ENCODE measurements around the gene ALG3. TPM values are rescaled to one million over a fixed set of nuclear protein-coding genes. Genes with fewer than 3 reads are reported as not detected.

The ALG3 gene
- total and polyA plus RNA-seq, 9 of the 15 experiments (the other 6 are each of a cell fraction or from before 2014, with no cell fraction given): 37.5 to 107 (median 80.1) TPM

DNA sequence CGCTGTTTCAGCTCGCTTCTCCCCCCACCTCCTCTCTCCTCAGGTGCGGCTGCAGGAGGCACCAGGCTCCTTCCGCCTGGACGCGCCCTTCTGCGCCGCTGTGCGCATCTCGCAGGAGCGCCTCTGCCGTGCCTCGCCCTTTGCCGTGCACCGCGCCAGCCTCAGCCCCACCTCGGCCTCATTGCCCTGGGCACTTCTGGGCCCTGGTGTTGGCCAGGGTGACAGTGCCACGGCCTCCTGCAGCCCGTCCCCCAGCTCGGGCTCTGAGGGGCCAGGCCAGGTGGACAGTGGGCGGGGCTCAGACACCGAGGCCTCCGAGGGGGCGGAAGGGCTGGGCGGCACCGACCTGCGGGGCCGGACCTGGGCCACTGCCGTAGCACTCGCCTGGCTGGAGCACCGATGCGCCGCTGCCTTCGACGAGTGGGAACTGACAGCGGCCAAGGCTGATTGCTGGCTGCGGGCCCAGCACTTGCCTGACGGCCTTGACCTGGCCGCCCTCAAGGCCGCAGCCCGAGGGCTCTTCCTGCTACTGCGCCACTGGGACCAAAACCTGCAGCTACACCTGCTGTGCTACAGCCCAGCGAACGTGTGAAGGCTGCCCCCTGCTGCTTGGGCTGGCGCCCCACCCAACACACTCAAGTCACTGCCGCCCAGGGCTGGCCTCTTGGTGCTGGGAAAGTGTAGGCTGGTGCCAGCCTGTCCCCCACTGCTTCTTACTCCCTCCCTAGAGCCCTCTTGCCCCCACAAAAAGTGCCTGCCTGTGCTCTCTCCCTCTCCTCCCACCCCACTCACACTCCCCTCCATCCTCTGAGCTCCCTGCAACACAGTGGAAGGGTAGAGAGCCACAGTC, 7.1 kb downstream of the ALG3 start (continued):
- TF ChIP-seq MYC (IDR thresholded peaks at IDR 0.05; ENCODE audit: low read depth, low read length) (no peak), MYC (CRISPR knock-in tag; IDR thresholded peaks at IDR 0.05; ENCODE audit: borderline replicate concordance, low read depth) (no peak), DACH1 (IDR thresholded peaks at IDR 0.05; ENCODE audit: partially characterized antibody) (no peak), FOXJ3 (CRISPR knock-in tag; IDR thresholded peaks at IDR 0.05) (no peak), MIER1 (IDR thresholded peaks at IDR 0.05; ENCODE audit: low read depth) (peak; percentile 67; the same call in 1 of the 2 replicates), ILK (tag; IDR thresholded peaks at IDR 0.05; ENCODE audit: borderline replicate concordance, low read depth) (no peak), ZBTB17 (CRISPR knock-in tag; IDR thresholded peaks at IDR 0.05) (0 out of 2 replicates have a peak, but pooled peaks have one; percentile 22), TAF7 (tag; IDR thresholded peaks at IDR 0.05) (no peak)
- TF ChIP-seq, protein P1, sequence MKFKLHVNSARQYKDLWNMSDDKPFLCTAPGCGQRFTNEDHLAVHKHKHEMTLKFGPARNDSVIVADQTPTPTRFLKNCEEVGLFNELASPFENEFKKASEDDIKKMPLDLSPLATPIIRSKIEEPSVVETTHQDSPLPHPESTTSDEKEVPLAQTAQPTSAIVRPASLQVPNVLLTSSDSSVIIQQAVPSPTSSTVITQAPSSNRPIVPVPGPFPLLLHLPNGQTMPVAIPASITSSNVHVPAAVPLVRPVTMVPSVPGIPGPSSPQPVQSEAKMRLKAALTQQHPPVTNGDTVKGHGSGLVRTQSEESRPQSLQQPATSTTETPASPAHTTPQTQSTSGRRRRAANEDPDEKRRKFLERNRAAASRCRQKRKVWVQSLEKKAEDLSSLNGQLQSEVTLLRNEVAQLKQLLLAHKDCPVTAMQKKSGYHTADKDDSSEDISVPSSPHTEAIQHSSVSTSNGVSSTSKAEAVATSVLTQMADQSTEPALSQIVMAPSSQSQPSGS (CRISPR knock-in tag; IDR thresholded peaks at IDR 0.05): no peak
- TF ChIP-seq, protein P2, sequence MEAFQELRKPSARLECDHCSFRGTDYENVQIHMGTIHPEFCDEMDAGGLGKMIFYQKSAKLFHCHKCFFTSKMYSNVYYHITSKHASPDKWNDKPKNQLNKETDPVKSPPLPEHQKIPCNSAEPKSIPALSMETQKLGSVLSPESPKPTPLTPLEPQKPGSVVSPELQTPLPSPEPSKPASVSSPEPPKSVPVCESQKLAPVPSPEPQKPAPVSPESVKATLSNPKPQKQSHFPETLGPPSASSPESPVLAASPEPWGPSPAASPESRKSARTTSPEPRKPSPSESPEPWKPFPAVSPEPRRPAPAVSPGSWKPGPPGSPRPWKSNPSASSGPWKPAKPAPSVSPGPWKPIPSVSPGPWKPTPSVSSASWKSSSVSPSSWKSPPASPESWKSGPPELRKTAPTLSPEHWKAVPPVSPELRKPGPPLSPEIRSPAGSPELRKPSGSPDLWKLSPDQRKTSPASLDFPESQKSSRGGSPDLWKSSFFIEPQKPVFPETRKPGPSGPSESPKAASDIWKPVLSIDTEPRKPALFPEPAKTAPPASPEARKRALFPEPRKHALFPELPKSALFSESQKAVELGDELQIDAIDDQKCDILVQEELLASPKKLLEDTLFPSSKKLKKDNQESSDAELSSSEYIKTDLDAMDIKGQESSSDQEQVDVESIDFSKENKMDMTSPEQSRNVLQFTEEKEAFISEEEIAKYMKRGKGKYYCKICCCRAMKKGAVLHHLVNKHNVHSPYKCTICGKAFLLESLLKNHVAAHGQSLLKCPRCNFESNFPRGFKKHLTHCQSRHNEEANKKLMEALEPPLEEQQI (IDR thresholded peaks at IDR 0.05): no peak
- TF ChIP-seq, protein P3, sequence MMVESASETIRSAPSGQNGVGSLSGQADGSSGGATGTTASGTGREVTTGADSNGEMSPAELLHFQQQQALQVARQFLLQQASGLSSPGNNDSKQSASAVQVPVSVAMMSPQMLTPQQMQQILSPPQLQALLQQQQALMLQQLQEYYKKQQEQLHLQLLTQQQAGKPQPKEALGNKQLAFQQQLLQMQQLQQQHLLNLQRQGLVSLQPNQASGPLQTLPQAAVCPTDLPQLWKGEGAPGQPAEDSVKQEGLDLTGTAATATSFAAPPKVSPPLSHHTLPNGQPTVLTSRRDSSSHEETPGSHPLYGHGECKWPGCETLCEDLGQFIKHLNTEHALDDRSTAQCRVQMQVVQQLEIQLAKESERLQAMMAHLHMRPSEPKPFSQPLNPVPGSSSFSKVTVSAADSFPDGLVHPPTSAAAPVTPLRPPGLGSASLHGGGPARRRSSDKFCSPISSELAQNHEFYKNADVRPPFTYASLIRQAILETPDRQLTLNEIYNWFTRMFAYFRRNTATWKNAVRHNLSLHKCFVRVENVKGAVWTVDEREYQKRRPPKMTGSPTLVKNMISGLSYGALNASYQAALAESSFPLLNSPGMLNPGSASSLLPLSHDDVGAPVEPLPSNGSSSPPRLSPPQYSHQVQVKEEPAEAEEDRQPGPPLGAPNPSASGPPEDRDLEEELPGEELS (CRISPR knock-in tag; IDR thresholded peaks at IDR 0.05; ENCODE audit: borderline replicate concordance): no peak
- TF ChIP-seq, protein P4, sequence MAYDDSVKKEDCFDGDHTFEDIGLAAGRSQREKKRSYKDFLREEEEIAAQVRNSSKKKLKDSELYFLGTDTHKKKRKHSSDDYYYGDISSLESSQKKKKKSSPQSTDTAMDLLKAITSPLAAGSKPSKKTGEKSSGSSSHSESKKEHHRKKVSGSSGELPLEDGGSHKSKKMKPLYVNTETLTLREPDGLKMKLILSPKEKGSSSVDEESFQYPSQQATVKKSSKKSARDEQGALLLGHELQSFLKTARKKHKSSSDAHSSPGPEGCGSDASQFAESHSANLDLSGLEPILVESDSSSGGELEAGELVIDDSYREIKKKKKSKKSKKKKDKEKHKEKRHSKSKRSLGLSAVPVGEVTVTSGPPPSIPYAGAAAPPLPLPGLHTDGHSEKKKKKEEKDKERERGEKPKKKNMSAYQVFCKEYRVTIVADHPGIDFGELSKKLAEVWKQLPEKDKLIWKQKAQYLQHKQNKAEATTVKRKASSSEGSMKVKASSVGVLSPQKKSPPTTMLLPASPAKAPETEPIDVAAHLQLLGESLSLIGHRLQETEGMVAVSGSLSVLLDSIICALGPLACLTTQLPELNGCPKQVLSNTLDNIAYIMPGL (CRISPR knock-in tag; IDR thresholded peaks at IDR 0.05): no peak
- TF ChIP-seq, protein P5, sequence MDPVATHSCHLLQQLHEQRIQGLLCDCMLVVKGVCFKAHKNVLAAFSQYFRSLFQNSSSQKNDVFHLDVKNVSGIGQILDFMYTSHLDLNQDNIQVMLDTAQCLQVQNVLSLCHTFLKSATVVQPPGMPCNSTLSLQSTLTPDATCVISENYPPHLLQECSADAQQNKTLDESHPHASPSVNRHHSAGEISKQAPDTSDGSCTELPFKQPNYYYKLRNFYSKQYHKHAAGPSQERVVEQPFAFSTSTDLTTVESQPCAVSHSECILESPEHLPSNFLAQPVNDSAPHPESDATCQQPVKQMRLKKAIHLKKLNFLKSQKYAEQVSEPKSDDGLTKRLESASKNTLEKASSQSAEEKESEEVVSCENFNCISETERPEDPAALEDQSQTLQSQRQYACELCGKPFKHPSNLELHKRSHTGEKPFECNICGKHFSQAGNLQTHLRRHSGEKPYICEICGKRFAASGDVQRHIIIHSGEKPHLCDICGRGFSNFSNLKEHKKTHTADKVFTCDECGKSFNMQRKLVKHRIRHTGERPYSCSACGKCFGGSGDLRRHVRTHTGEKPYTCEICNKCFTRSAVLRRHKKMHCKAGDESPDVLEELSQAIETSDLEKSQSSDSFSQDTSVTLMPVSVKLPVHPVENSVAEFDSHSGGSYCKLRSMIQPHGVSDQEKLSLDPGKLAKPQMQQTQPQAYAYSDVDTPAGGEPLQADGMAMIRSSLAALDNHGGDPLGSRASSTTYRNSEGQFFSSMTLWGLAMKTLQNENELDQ (CRISPR knock-in tag; IDR thresholded peaks at IDR 0.05; ENCODE audit: borderline replicate concordance): no peak
- TF ChIP-seq, protein P6, sequence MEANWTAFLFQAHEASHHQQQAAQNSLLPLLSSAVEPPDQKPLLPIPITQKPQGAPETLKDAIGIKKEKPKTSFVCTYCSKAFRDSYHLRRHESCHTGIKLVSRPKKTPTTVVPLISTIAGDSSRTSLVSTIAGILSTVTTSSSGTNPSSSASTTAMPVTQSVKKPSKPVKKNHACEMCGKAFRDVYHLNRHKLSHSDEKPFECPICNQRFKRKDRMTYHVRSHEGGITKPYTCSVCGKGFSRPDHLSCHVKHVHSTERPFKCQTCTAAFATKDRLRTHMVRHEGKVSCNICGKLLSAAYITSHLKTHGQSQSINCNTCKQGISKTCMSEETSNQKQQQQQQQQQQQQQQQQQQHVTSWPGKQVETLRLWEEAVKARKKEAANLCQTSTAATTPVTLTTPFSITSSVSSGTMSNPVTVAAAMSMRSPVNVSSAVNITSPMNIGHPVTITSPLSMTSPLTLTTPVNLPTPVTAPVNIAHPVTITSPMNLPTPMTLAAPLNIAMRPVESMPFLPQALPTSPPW (CRISPR knock-in tag; IDR thresholded peaks at IDR 0.05): no peak

Data from K562 (cell line).